K562 (cell line): Measurements from ENCODE around the gene PLEKHH2. TPM values are rescaled to one million over a fixed set of nuclear protein-coding genes. Genes with fewer than 3 reads are reported as not detected.

Source experiments
- BRF1 ChIP-seq: IDR thresholded peaks from 3 replicates; pipeline ENCODE4 v1.6.1; 2011; ENCODE audit warnings: borderline replicate concordance, mild to moderate bottlenecking; ENCODE audit not compliant: insufficient read length; ENCODE audit errors: extremely low read depth
- ELF2 ChIP-seq: fragments of 250-450 bp; sonication (Bioruptor Pico); IDR thresholded peaks from 2 replicates; pipeline ENCODE4 v1.5.0; 2021; ENCODE audit warnings: mild to moderate bottlenecking
- HDAC6 ChIP-seq: IDR thresholded peaks from 2 replicates; pipeline ENCODE4 v1.6.1; 2012; ENCODE audit warnings: low read depth, mild to moderate bottlenecking, control low read depth, inconsistent platforms, low read length, moderate library complexity
- HMGN3 ChIP-seq: IDR thresholded peaks from 2 replicates; pipeline ENCODE4 v1.6.1; 2011; ENCODE audit warnings: borderline replicate concordance, low read depth, mild to moderate bottlenecking, mixed read lengths, low read length; ENCODE audit not compliant: insufficient read length; ENCODE audit errors: extremely low read depth
- SMARCC2 ChIP-seq: fragments of 450-650 bp; IDR thresholded peaks from 2 replicates; pipeline ENCODE4 v1.6.1; 2017; ENCODE audit warnings: antibody characterized with exemption, moderate library complexity, mild to moderate bottlenecking, low read depth
- SRSF9 ChIP-seq: fragments of 200-400 bp; formaldehyde crosslinking; IDR thresholded peaks from 2 replicates; pipeline ENCODE4 v1.6.1; 2017; ENCODE audit warnings: low read depth, low read length, borderline replicate concordance
- ZNF140 ChIP-seq: fragments of 250-450 bp; sonication (Bioruptor Pico); IDR thresholded peaks from 2 replicates; pipeline ENCODE4 v1.8.0; 2021; ENCODE audit warnings: moderate library complexity, mild to moderate bottlenecking, inconsistent platforms
- polyA plus RNA-seq, 8 experiments: library from polyadenylated mRNA; depleted of rRNA in 4 of 8; stranded (reverse) in 5 of 8; unstranded in 3 of 8; fragments of >200 nt; fragmentation: Nextera tagmentation in 2 of 8; fragmentation: Illumina TruSeq in 1 of 8; extraction: Ambion mirVana in 2 of 8; extraction: Trizol in 1 of 8; gene quantifications; 2 replicates each; pipeline versions ENCODE4 v1.2.1 to v1.2.3, GENCODE V29; 2011 to 2014; ENCODE audit warnings: inconsistent platforms in 1 of 8, missing spikeins in 1 of 8
- total RNA-seq, 7 experiments: library from RNA; depleted of rRNA in 6 of 7; stranded (reverse); fragments of >200 nt in 6 of 7; fragmentation: Illumina TruSeq in 2 of 7; extraction: Trizol in 2 of 7; gene quantifications; 2 replicates each; pipeline versions ENCODE4 v1.2.1 to v1.2.3, GENCODE V29; 2011 to 2021; ENCODE audit warnings: low replicate concordance in 1 of 7
- TF ChIP-seq, protein P1 (sequence below): sonication (generic); formaldehyde crosslinking; IDR thresholded peaks from 2 replicates; pipeline ENCODE4 v1.8.0; 2022; ENCODE audit warnings: mild to moderate bottlenecking, low read depth, missing genetic modification reagents
- TF ChIP-seq, protein P2 (sequence below): fragments of 450-650 bp; IDR thresholded peaks from 2 replicates; pipeline ENCODE4 v1.6.1; 2014; ENCODE audit warnings: low read depth, mild to moderate bottlenecking, moderate library complexity, borderline replicate concordance
- TF ChIP-seq, protein P3 (sequence below): fragments of 450-650 bp; formaldehyde crosslinking; IDR thresholded peaks from 2 replicates; pipeline ENCODE4 v1.4.0; 2020; ENCODE audit warnings: mild to moderate bottlenecking, mixed read lengths
- TF ChIP-seq, protein P4 (sequence below), 2 experiments: fragments of 450-650 bp in 1 of 2; sonication (generic) in 1 of 2; formaldehyde crosslinking in 1 of 2; IDR thresholded peaks; 2 replicates each; pipeline versions ENCODE4 v1.7.1 to v1.9.0; 2016 to 2022; ENCODE audit warnings: inconsistent platforms in 1 of 2, mild to moderate bottlenecking in 1 of 2, missing genetic modification reagents in 1 of 2

PLEKHH2 gene
- total and polyA plus RNA-seq, 9 of the 15 experiments (the other 6 are each of a cell fraction or from before 2014, with no cell fraction given), result 0.77 to 13.5 (median 2.7) TPM

DNA sequence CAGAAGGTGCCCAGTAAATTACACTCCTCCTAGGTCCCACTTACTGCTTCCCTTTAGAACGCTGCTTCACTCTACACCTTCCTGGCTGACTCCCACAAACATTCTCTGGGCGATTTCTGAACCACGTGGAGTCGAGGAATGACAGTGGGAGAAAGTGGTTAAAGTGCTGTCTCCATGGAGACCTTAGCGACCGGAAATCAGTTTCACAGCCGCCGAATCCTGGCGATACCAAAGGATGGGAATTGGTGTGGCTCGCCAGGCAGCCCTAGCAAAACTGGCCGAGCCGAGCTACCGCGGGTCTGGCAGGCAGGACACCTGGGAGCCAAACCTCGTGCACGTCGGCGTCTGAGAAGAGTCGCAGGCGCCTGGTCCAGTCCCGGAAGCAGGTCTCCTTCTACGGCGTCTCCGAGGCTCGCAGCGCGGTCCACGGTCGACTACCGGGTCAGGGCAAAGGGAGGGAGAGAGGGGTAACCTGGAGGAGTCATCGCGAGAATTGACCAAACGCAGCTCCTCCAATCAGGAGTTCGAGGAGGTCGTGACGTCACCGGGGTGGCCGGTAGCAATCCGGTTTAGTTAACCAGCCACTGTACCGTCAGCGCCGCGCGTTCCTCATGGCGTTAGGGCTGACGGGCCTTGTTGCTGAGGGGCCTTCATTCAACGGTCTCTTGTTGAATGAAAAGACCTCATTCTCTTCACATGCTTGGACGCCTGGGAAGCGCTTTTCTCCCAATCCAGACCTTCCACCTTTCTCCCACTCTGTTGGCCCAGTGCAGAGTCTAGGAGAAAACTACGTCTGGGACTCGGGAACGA is 41.3 kb upstream of the PLEKHH2 start, which contains the start of gene THADA (continued):
- TF ChIP-seq, protein P1, sequence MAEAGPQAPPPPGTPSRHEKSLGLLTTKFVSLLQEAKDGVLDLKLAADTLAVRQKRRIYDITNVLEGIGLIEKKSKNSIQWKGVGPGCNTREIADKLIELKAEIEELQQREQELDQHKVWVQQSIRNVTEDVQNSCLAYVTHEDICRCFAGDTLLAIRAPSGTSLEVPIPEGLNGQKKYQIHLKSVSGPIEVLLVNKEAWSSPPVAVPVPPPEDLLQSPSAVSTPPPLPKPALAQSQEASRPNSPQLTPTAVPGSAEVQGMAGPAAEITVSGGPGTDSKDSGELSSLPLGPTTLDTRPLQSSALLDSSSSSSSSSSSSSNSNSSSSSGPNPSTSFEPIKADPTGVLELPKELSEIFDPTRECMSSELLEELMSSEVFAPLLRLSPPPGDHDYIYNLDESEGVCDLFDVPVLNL (CRISPR knock-in tag), result no peak
- peak; percentile 82 for TF ChIP-seq HMGN3
- TF ChIP-seq, protein P2, sequence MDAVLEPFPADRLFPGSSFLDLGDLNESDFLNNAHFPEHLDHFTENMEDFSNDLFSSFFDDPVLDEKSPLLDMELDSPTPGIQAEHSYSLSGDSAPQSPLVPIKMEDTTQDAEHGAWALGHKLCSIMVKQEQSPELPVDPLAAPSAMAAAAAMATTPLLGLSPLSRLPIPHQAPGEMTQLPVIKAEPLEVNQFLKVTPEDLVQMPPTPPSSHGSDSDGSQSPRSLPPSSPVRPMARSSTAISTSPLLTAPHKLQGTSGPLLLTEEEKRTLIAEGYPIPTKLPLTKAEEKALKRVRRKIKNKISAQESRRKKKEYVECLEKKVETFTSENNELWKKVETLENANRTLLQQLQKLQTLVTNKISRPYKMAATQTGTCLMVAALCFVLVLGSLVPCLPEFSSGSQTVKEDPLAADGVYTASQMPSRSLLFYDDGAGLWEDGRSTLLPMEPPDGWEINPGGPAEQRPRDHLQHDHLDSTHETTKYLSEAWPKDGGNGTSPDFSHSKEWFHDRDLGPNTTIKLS, result peak; percentile 87
- TF ChIP-seq HDAC6, result no peak
- TF ChIP-seq, protein P3, sequence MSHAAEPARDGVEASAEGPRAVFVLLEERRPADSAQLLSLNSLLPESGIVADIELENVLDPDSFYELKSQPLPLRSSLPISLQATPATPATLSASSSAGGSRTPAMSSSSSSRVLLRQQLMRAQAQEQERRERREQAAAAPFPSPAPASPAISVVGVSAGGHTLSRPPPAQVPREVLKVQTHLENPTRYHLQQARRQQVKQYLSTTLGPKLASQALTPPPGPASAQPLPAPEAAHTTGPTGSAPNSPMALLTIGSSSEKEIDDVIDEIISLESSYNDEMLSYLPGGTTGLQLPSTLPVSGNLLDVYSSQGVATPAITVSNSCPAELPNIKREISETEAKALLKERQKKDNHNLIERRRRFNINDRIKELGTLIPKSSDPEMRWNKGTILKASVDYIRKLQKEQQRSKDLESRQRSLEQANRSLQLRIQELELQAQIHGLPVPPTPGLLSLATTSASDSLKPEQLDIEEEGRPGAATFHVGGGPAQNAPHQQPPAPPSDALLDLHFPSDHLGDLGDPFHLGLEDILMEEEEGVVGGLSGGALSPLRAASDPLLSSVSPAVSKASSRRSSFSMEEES (CRISPR knock-in tag), result no peak
- TF ChIP-seq, protein P4, sequence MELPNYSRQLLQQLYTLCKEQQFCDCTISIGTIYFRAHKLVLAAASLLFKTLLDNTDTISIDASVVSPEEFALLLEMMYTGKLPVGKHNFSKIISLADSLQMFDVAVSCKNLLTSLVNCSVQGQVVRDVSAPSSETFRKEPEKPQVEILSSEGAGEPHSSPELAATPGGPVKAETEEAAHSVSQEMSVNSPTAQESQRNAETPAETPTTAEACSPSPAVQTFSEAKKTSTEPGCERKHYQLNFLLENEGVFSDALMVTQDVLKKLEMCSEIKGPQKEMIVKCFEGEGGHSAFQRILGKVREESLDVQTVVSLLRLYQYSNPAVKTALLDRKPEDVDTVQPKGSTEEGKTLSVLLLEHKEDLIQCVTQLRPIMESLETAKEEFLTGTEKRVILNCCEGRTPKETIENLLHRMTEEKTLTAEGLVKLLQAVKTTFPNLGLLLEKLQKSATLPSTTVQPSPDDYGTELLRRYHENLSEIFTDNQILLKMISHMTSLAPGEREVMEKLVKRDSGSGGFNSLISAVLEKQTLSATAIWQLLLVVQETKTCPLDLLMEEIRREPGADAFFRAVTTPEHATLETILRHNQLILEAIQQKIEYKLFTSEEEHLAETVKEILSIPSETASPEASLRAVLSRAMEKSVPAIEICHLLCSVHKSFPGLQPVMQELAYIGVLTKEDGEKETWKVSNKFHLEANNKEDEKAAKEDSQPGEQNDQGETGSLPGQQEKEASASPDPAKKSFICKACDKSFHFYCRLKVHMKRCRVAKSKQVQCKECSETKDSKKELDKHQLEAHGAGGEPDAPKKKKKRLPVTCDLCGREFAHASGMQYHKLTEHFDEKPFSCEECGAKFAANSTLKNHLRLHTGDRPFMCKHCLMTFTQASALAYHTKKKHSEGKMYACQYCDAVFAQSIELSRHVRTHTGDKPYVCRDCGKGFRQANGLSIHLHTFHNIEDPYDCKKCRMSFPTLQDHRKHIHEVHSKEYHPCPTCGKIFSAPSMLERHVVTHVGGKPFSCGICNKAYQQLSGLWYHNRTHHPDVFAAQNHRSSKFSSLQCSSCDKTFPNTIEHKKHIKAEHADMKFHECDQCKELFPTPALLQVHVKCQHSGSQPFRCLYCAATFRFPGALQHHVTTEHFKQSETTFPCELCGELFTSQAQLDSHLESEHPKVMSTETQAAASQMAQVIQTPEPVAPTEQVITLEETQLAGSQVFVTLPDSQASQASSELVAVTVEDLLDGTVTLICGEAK (IDR thresholded peaks at IDR 0.05), result peak; percentile 95
- TF ChIP-seq, protein P4 (CRISPR knock-in tag; IDR thresholded peaks at IDR 0.05), result no peak
- TF ChIP-seq ZNF140 (CRISPR knock-in tag), result no peak
- TF ChIP-seq SMARCC2, result no peak
- no peak for TF ChIP-seq BRF1
- no peak for TF ChIP-seq SRSF9
- TF ChIP-seq ELF2 (CRISPR knock-in tag), result peak; percentile 68
